A549 treated with CORT108297 at 1 μM for 4 hours (cell line): Measurements from ENCODE around the gene BEST3. TPM values are rescaled to one million over a fixed set of nuclear protein-coding genes. Genes with fewer than 3 reads are reported as not detected.

Experiments used
- total RNA-seq: library from RNA; stranded (reverse); fragments of 200-300 nt; extraction: Qiagen RNA extraction; gene quantifications from 5 replicates; pipeline ENCODE4 v1.2.3, GENCODE V29; 2022

The BEST3 gene
- total RNA-seq: 1.0 to 1.4 TPM (median 1.1 TPM) in 5 replicates

DNA sequence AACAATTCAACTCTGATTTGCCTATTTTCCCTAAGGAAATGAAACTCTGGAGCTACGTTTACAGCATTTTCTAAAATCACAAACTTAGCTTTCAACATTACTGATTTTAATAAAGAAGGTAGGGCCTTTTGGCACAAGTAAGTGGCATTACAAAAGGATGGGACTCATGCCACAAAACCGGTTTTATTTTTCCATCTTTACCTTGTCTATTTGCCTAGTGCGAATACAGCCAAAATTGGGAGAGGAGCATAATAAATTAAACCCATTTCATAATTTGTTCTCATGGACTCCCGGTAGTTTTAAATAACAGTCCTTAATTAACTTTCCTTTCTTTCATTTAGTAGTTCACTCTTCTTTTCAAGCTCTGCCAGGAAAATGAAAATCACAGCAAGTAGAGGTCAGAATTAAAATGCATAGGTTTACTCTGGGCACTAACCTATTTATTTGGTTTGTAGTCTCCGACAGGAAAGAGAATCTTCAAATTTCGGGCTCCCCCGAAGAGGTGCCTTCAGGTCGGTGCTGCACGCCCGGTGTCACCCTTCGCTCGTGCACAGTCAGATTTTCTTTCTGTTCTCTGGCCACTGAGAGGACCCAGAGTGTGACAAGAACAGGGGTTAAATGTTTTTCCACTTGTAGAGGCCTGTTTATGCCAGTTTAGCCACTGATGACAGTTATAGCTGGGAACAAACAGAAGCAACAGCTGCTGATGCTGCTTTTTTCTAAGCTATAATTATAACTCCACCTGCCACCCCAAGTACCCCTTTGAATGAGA, at the start of gene BEST3:
Gene BEST3 (minus strand): TSS at position 535 of the 772 bp plus-strand sequence. CDS start 1,505 bp downstream, outside the sequence.

DNA sequence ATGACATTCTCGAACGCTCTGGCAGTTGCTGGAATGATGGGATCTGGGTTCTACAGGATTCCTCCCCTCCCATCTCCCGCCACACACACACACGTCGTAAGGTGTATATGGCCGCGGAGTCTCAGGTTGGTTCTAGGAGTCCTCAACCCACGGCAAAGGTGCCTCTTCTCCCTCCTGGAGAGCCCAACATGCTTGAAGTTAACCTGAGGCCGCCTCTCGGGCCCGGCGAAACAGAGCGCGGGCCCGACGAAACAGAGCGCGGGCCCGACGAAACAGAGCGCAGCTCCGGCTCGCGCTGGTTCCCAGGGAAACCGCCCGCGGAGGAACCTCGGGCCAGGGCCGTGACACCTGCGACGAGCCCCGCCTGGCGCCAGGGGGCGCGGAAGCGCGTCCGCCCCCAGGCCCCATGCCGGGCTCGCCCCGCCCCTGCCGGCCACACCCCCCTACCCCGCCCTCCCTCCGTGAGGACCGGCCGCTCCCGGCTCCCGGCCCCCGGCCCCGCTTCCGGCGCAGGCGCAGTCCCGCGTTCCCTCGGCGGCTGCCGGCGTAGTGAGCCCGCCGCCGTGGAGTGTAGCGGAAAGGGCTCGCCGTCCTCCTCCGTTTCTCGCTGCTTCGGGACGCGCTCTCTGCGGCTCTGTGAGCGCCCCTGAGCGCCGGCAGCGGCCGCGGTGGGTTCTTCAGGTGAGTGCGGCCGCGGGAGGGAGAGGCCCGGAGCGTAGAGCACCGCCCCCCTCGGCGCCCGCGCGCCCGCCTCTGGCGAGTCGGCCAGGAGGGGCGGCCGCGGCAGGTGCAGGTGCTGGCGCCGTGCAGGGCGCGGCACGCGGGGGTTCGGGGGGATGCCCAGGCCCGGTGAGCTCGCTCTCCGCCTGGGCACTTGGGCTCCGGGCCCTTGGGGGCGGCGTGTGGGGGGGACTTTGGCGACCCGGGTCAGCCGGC, 39.5 kb upstream of the BEST3 start, which contains the start of gene RAB3IP:
Gene RAB3IP (plus strand): TSS at position 510 of the 936 bp plus-strand sequence. CDS start 16,549 bp downstream, outside the sequence.

DNA sequence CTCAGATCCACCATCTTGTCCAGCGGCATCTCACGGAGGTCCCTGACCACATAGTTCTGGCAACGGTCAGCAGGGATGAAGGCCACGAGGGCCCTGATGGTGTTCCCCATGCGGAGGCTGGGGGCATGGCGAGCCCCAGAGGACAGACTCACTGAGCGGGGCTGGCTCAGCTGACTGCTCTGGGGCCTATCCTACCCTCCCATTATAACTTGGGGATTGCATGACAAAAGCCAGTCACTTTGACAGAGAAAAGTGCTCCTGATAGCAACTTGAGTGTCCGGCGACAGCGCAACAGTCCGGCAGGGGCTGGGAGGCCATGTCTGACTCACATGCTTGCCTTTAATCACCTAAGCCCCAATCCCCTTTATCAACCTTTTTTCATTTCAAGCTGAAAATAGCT, 88.4 kb downstream of the BEST3 start, which contains the start of gene LRRC10:
Gene LRRC10 (minus strand): TSS at position 179 of the 400 bp plus-strand sequence. CDS start 69 bp downstream, at position 110.

Other genes starting within 250 kb of the BEST3 start
- 8.5 to 12.2 TPM (median 10.3 TPM) in 5 replicates for gene FRS2, start 228.9 kb downstream of the BEST3 start, total RNA-seq
- gene CCT2, start 113.8 kb downstream of the BEST3 start, total RNA-seq: 274 to 382 TPM (median 284 TPM) in 5 replicates
- gene LRRC10, start 88.4 kb downstream of the BEST3 start, total RNA-seq: not detected in 5 replicates
- gene RAB3IP, start 39.6 kb upstream of the BEST3 start, total RNA-seq: 12.1 to 15.8 TPM (median 12.7 TPM) in 5 replicates
- 0.06 to 0.08 TPM (median 0.07 TPM) in 3 of 5 replicates, not detected in the others for gene MYRFL, start 125.9 kb upstream of the BEST3 start, total RNA-seq